Measurements from ENCODE around the gene SYVN1.

The SYVN1 gene

GRCh38 chr11:65095974-65096806, 38.1 kb downstream of the SYVN1 start, which contains the start of gene VPS51:
VPS51 (plus strand) TSS chr11:65096214; CDS start chr11:65096251, 37 bp downstream.
- no peak for FAIRE-seq
- DNase-seq (ENCODE audit: insufficient read length, low spot score): peak; percentile 90

GRCh38 chr11:65095427-65095826, 38.9 kb downstream of the SYVN1 start:
- DNase-seq (ENCODE audit: insufficient read length, low spot score) (no peak), FAIRE-seq (no peak)

- FAIRE-seq (no peak), DNase-seq (ENCODE audit: insufficient read length, low spot score) (no peak)
These were observed 43.7 kb downstream of the SYVN1 start for GRCh38 chr11:65090628-65091027.

GRCh38 chr11:65089621-65090020, 44.7 kb downstream of the SYVN1 start:
- DNase-seq (ENCODE audit: insufficient read length, low spot score) (no peak), FAIRE-seq (no peak)

GRCh38 chr11:65087827-65088226, 46.5 kb downstream of the SYVN1 start:
- FAIRE-seq (no peak), DNase-seq (ENCODE audit: insufficient read length, low spot score) (no peak)

- DNase-seq (ENCODE audit: insufficient read length, low spot score) (no peak), FAIRE-seq (no peak)
These were observed 47.1 kb downstream of the SYVN1 start for GRCh38 chr11:65087216-65087615.

GRCh38 chr11:65086809-65087208, 47.5 kb downstream of the SYVN1 start:
- DNase-seq (ENCODE audit: insufficient read length, low spot score): no peak
- no peak for FAIRE-seq

- FAIRE-seq (no peak), DNase-seq (ENCODE audit: insufficient read length, low spot score) (no peak)
These were observed 48.9 kb downstream of the SYVN1 start for GRCh38 chr11:65085446-65085845.

- no peak for FAIRE-seq
- no peak for DNase-seq (ENCODE audit: insufficient read length, low spot score)
These were observed 49.5 kb downstream of the SYVN1 start for GRCh38 chr11:65084598-65085375.

GRCh38 chr11:65083834-65084597, 50.3 kb downstream of the SYVN1 start, which contains the start of the genes CDCA5 and ZFPL1:
CDCA5 (minus strand) TSS chr11:65084040; CDS start chr11:65083978, 62 bp downstream.
ZFPL1 (plus strand) TSS chr11:65084222; CDS start chr11:65084699, 477 bp downstream.
- FAIRE-seq (peak; percentile 76), DNase-seq (ENCODE audit: insufficient read length, low spot score) (peak; percentile 98)

- FAIRE-seq (no peak), DNase-seq (ENCODE audit: insufficient read length, low spot score) (no peak)
These were observed 51.0 kb downstream of the SYVN1 start for GRCh38 chr11:65083134-65083833.

- FAIRE-seq (no peak), DNase-seq (ENCODE audit: insufficient read length, low spot score) (no peak)
These were observed 55.5 kb downstream of the SYVN1 start for GRCh38 chr11:65078786-65079342.

- FAIRE-seq: no peak
- no peak for DNase-seq (ENCODE audit: insufficient read length, low spot score)
These were observed 56.2 kb downstream of the SYVN1 start for GRCh38 chr11:65078151-65078550.

GRCh38 chr11:65077451-65077850, 56.9 kb downstream of the SYVN1 start:
- DNase-seq (ENCODE audit: insufficient read length, low spot score): no peak
- no peak for FAIRE-seq

All from HTR-8/SVneo (cell line).